ENCODE data around the gene TFPI.

Gene TFPI

DNA sequence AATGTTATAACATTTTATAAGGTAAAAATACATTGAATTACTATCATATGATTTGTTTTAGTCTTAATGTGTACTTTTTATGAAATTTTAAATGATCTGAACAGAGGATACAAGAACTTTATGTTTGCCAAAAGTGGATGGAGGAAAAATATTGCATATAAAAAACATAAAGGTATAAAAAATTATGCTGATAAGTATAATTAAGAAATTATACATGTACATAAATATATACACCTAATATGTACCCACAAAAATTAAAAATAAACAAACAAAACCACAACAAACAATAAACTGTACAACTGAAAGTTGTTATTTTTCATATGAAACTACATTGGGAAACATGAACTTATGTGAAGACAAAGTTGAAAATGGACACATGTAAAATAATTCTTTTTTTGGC lies 68.0 kb downstream of the TFPI start:
- TF ChIP-seq ZNF274 (IDR thresholded peaks at IDR 0.05; ENCODE audit: low read depth, low read length): no peak
- no peak overlapping the region for H3K4me3 ChIP-seq (ENCODE audit: low read length)

DNA sequence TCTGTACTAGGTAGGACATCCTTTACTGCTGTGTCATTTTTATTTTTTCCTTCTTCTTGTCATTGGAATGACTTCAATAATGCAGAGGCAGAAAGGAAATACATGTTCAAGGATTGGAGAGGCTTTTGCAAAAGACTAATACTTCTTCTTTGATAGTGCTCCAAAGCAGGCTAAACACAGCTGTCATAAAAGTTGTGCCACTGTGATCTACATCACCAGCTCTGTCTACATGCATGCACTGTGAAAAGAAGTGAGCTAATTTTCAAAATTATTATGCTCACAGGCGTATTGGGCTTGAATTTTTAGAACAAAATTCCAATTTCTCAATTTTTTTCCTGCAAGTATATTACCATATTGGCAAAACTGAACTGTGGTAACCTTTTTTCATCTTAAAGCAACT lies 68.7 kb downstream of the TFPI start:
- H3K4me3 ChIP-seq (ENCODE audit: low read length): no peak overlapping the region
- TF ChIP-seq ZNF274 (IDR thresholded peaks at IDR 0.05; ENCODE audit: low read depth, low read length): no peak

DNA sequence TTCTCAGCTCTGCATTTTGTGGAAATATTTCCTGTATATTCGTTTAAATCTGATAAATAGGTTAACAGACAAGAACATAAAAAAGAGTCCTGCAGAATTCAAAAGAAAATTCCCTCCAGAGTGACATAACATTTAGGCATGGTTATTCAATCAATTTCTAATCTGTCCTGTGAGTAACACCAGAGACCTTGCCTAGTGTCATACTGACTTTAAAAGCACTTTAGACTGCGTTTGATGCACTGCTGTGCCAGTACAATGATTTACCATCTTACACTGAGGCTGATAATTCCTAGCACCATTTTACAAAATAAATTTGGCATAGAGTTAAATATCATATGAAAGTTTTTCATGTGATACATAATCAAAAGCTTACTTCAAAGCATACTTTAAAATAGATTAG lies 70.7 kb downstream of the TFPI start:
- no peak for TF ChIP-seq ZNF274 (IDR thresholded peaks at IDR 0.05; ENCODE audit: low read depth, low read length)
- H3K4me3 ChIP-seq (ENCODE audit: low read length): no peak overlapping the region

DNA sequence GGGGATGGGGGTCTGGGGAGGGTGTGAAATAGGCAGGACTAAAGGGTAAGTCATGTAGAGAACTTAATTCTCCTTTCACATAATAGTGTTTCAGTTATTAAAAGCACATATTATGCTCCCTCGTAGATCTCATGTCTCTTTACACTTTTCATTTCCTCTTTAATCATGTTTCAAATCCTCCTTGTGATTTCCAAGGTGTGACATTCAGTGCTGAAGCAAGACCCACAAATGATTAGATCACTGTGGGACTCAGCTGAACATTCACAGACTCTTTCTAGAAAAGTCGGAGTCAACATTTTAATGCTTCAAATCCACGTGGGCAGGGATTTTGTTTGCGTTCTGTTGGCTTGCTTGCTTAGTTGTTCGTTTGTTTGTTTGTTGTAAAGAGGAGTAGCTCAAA lies 71.4 kb downstream of the TFPI start:
- no peak for TF ChIP-seq ZNF274 (IDR thresholded peaks at IDR 0.05; ENCODE audit: low read depth, low read length)
- H3K4me3 ChIP-seq (ENCODE audit: low read length): no peak overlapping the region

DNA sequence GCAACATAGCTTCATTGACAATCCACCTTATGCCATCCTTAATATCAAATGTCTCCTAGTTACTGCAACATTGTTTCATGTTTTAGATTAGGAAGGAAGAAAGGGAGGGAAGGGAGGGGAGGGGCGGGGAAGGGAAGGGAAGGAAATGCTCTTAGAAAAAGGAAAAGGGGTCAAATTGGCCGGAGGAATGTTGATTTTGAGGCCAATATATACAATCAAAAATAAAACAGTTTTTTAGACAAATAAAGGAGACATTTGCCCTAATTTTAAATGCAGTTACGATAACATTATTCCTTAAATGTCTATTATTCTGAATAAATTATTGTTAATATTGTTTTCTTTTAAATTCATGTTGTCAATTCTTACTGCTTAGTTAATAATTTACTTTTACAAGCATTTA lies 72.7 kb downstream of the TFPI start:
- H3K4me3 ChIP-seq (ENCODE audit: low read length): no peak overlapping the region
- no peak for TF ChIP-seq ZNF274 (IDR thresholded peaks at IDR 0.05; ENCODE audit: low read depth, low read length)

DNA sequence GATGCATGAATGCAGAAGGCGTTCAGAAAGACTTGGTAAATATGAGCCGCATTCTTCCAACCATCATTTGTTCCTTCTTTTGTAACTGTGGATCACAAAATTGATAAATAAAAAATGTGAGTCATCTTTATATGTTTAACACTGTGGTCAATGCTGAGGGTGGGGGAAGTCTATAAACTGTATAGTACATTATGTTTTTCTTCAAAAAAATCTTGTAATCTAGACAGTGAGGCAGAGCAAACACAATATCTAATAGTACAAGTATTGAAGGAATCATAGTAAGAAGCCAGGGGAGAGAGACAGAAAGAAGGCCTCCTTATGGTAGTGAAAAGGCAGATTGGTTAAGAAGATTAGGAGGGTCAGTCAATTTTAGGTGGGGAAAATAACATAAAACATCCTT lies 75.5 kb downstream of the TFPI start:
- no peak overlapping the region for H3K4me3 ChIP-seq (ENCODE audit: low read length)
- no peak for TF ChIP-seq ZNF274 (IDR thresholded peaks at IDR 0.05; ENCODE audit: low read depth, low read length)

DNA sequence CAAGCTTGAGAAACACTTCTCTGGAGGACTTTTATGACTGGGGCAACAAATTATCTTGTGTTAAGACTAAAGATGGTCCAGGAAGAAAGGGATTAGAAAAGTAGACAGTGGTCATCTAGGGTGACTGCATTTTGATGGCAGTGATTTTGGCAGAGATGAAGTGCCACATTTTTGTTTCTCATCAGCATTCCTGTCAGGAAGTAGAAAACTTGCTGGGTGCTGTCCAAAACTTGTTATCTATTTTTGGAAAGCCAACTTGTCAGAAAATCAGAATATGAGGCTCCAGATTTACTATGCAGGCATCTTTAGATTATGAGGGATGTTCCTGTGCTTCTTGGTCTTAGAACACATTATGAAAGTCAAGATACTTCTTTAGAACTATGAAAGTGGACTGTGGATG lies 77.2 kb downstream of the TFPI start:
- no peak for TF ChIP-seq ZNF274 (IDR thresholded peaks at IDR 0.05; ENCODE audit: low read depth, low read length)
- H3K4me3 ChIP-seq (ENCODE audit: low read length): no peak overlapping the region

DNA sequence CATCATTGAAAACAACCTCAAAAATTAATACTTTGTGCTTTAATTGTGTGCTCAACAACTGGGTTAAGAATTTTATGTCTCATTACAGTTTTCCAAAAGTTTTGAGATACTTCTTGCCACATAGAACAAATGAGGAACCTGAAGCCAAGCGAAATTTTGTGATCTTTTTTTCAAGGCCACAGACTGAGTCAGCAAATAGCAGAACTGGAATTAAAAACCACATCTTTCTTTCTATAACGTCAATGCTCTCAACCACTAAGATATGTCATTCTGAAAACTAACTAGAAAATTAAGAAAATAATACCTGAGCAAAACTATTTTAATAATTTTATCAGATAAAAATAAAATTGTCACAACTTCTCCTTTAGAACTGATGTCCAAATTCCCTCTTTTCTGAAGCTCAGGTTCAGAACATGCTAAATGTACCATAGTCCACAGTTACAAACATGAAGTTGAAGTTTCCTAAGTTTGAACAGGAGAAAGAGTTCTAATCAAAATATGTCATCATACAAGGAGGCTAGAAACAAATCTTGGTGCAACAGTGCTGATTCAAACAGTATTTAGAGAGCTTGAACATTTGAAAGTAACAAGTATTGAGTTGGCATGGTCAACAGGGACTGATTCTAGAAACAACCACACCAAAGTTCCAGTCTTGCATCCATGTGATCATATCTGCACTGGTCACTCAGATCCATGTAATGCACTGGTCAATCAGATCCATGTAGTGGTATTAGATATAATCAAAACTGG lies 78.6 kb downstream of the TFPI start:
- TF ChIP-seq ZNF274 (IDR thresholded peaks at IDR 0.05; ENCODE audit: low read depth, low read length): no peak

DNA sequence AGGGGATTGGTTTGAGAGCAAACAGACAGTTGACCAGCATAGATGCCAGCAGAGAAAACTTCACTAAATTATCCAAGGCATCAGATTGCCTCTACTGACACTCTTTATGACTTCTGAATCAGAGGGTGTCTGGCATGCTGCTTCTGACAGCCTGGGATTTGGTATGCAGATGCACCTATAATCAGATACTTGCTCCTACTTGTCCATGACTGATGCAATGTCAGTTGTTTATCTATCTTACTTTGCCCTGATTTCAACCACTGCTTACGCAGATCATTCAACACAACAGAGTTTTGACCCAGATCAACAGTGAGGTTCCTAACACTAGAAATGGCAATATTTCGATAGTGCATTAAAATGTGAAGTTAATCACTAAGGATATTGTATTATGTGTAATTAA lies 83.5 kb downstream of the TFPI start:
- no peak for TF ChIP-seq ZNF274 (IDR thresholded peaks at IDR 0.05; ENCODE audit: low read depth, low read length)
- no peak overlapping the region for H3K4me3 ChIP-seq (ENCODE audit: low read length)

More for the DNA sequence above, 78.6 kb downstream of the TFPI start:
- no peak overlapping the region for H3K4me3 ChIP-seq (ENCODE audit: low read length)

DNA sequence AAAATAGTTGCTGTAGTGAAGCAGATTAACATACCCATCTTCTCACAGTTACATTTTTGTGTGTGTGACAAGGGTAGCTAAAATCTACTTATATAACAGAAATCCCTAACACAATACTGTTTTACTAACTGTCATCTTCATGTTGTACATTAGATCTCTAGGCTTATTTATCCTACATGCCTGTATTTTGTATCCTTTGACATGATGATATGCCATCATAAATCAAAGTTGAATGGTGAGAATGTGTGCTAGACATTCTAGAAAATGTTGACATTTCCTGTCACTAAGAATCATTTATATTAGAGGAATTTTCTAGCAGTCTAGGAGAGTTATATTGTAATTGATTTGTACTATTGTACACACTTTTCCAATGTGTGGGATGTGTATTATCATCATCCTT lies 84.7 kb downstream of the TFPI start:
- H3K4me3 ChIP-seq (ENCODE audit: low read length): no peak overlapping the region
- TF ChIP-seq ZNF274 (IDR thresholded peaks at IDR 0.05; ENCODE audit: low read depth, low read length): no peak

DNA sequence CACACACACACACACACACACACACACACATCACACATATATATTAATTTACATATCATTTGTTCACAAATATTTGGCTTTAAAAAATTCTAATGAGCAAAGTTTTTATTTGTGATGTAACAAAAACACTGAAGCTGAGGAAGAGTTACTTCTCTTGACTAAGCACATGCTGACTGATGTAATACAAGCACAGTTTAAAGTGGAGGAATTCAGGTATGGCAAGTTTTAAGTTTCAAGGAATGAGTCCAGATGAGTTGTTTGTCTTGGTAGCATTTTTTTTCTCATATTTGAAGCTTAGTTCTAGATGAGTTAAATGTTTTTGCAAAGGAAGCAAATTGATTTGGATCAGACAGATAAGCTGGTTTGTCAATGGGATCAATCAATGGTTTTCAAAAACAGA lies 86.0 kb downstream of the TFPI start:
- TF ChIP-seq ZNF274 (IDR thresholded peaks at IDR 0.05; ENCODE audit: low read depth, low read length): no peak
- no peak overlapping the region for H3K4me3 ChIP-seq (ENCODE audit: low read length)

DNA sequence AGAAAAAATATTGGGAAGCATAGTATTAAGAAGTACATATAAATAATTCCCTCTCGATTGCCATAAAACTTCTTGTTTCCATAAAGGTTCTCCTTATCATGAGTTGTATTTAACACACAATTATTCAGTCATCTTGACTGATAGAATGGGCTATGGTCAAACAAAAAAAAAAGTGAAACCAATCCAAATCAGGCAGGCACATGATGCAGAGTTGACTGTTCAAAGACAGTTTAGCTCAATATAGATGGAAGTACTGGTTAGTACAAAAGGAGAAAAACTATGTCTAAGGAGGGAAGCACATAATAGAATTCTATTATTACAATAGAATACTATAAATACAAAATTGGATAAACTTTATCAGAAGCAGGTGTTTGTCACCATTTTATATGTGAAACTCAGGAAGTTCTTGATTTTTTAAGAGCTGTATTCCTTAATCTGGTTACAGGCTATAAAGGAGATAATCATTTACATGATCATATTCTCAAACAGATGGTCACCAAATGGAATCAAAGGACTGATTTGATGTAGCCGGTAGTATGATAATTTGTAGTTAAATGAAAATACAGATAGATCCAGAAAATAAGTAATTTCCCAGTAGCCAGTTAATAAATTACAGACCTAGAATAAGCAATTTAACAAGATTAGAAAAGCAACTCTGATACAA lies 88.0 kb downstream of the TFPI start:
- no peak overlapping the region for H3K4me3 ChIP-seq (ENCODE audit: low read length)
- TF ChIP-seq ZNF274 (IDR thresholded peaks at IDR 0.05; ENCODE audit: low read depth, low read length): no peak

DNA sequence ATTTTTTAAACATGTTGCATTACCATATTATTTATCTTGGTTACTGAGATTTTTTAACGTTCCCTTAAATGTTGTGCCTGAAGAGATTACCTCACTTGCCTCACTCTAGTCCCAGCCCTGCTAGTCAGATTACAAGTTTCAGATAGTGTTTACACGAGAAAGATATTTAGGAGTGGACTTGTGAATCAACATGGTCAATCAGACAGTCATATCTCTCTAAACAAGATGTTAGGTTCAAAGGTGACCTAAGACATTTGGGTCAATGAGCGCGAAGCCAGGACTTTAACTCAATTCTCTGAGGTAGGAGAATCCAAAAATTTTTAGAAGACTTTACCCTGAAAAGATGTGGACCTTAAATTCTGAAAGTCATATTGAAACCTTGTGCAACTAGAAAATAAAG lies 91.4 kb downstream of the TFPI start:
- TF ChIP-seq ZNF274 (IDR thresholded peaks at IDR 0.05; ENCODE audit: low read depth, low read length): no peak
- no peak overlapping the region for H3K4me3 ChIP-seq (ENCODE audit: low read length)

DNA sequence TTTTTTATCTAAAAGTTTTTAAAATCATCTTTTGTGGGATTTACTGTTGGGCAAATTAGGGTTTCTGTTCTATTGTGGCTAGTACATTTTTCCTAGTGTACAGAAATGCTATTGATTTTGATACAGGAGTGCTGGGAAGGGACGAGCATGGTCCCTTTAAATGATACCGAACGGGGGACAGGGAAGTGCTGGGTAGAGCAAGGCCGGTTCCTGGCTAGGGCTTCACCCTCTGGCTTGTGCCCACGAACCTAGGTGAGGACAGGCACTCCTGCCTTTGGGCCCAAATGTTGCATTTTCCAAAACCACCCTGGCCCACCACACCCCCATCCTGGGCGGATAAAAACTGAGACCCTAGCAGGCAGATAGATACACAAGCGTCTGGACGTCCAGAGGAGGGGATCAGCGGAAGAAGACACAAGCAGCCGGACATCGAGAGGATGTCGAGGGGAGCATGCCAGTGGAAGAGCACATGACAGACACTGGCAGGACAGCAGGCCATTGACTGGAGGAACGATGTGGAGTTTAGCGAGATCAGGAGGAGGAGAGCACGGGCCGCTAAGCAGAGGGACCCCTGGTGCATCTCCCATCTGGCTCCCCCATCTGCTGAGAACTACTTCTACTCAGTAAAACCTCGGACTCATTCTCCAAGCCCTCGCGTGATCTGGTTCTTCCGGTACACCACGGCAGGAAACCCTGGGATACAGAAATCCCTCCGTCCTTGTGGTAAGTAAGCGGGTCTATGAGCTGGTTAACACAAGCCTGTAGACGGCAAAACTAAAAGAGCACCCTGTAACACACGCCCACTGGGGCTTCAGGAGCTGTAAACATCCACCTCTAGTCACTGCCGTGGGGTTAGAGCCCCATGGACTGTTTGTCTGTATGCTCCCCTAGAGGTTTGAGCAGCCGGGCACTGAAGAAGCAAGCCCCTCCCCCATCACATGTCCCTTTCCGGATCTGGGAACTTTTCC lies 92.7 kb downstream of the TFPI start:
- no peak overlapping the region for H3K4me3 ChIP-seq (ENCODE audit: low read length)
- no peak for TF ChIP-seq ZNF274 (IDR thresholded peaks at IDR 0.05; ENCODE audit: low read depth, low read length)

Measured in GM08714 (cell line).